DOHH2 (cell line): ENCODE results near the gene COL4A2.

Experiments used
- H3F3A ChIP-seq: fragments of 200-600 bp; sonication (generic), shearing (Covaris generic); 2 replicates; pipeline ENCODE4 v1.6.0; 2016; ENCODE audit warnings: antibody characterized with exemption, mild to moderate bottlenecking; ENCODE audit not compliant: control insufficient read depth, insufficient read depth
- H3K27ac ChIP-seq: fragments of 200-600 bp; sonication (generic); 2 replicates; pipeline ENCODE4 v1.5.1; 2014; ENCODE audit warnings: low read depth, mild to moderate bottlenecking, low read length, moderate library complexity
- H3K27me3 ChIP-seq: fragments of 200-600 bp; sonication (generic); 2 replicates; pipeline ENCODE4 v1.6.1; 2014; ENCODE audit warnings: mild to moderate bottlenecking, low read length, mixed read lengths; ENCODE audit not compliant: control insufficient read depth
- H3K36me3 ChIP-seq: fragments of 200-600 bp; sonication (generic); 2 replicates; pipeline ENCODE4 v1.6.1; 2014; ENCODE audit warnings: mild to moderate bottlenecking, low read length, moderate library complexity, mixed read lengths; ENCODE audit not compliant: control insufficient read depth
- H3K4me1 ChIP-seq: fragments of 200-600 bp; sonication (generic); 2 replicates; pipeline ENCODE4 v1.6.1; 2014; ENCODE audit warnings: mild to moderate bottlenecking, low read length, mixed read lengths; ENCODE audit not compliant: control insufficient read depth
- H3K4me2 ChIP-seq: fragments of 200-600 bp; sonication (generic); 2 replicates; pipeline ENCODE4 v1.6.0; 2014; ENCODE audit warnings: mild to moderate bottlenecking, low read length, moderate library complexity
- H3K4me3 ChIP-seq: fragments of 200-600 bp; sonication (generic); 2 replicates; pipeline ENCODE4 v1.5.1; 2014; ENCODE audit warnings: mild to moderate bottlenecking, low read length, mixed read lengths
- H3K79me2 ChIP-seq: fragments of 200-600 bp; sonication (generic); 2 replicates; pipeline ENCODE4 v1.6.1; 2014; ENCODE audit warnings: mild to moderate bottlenecking, low read length, mixed read lengths; ENCODE audit not compliant: control insufficient read depth
- H3K9me2 ChIP-seq: fragments of 200-600 bp; sonication (generic); replicated peaks from 2 replicates; pipeline ENCODE4 v1.6.1; 2014; ENCODE audit warnings: mild to moderate bottlenecking, low read length, mixed read lengths; ENCODE audit not compliant: control insufficient read depth
- H3K9me3 ChIP-seq: fragments of 200-600 bp; sonication (generic); 2 replicates; pipeline ENCODE4 v1.6.1; 2014; ENCODE audit warnings: antibody characterized with exemption, low read length, mixed read lengths; ENCODE audit not compliant: control insufficient read depth, insufficient read depth
- H4K20me1 ChIP-seq: fragments of 200-600 bp; sonication (generic); 2 replicates; pipeline ENCODE4 v1.6.0; 2014; ENCODE audit warnings: low read depth, mild to moderate bottlenecking, antibody characterized with exemption, low read length, moderate library complexity; ENCODE audit not compliant: control insufficient read depth, insufficient read depth
- CTCF ChIP-seq: fragments of 200-600 bp; sonication (generic); IDR thresholded peaks from one replicate; pipeline ENCODE4 v1.5.1; 2014; ENCODE audit warnings: antibody characterized with exemption, mild to moderate bottlenecking, low read depth, low read length; ENCODE audit not compliant: poor library complexity, severe bottlenecking
- EZH2phosphoT487 ChIP-seq: fragments of 200-600 bp; sonication (generic); IDR thresholded peaks from 2 replicates; pipeline ENCODE4 v1.6.1; 2017; ENCODE audit warnings: borderline replicate concordance, mild to moderate bottlenecking, antibody characterized with exemption, low read length, moderate library complexity, mixed read lengths

COL4A2 gene

GRCh38 chr13:110350049-110350448, 43.0 kb downstream of the COL4A2 start:
- H3F3A ChIP-seq, result no peaks in the 10 kb centered on the region
- TF ChIP-seq EZH2phosphoT487 (no peak), CTCF (no peak)
- no peak overlapping the region for H3K4me2 ChIP-seq
- no peaks in the 10 kb centered on the region for H3K27me3 ChIP-seq
- H3K9me2 ChIP-seq, result no peaks in the 10 kb centered on the region
- H3K4me3 ChIP-seq, result no peak overlapping the region
- H3K79me2 ChIP-seq, result no peaks in the 10 kb centered on the region
- H3K27ac ChIP-seq, result no peak overlapping the region
- no peaks in the 10 kb centered on the region for H3K4me1 ChIP-seq
- no peaks in the 10 kb centered on the region for H4K20me1 ChIP-seq
- no peaks in the 10 kb centered on the region for H3K36me3 ChIP-seq
- H3K9me3 ChIP-seq, result no peaks in the 10 kb centered on the region

GRCh38 chr13:110350509-110350908, 43.4 kb downstream of the COL4A2 start:
- no peaks in the 10 kb centered on the region for H3K79me2 ChIP-seq
- TF ChIP-seq EZH2phosphoT487, result no peak
- no peak for TF ChIP-seq CTCF
- no peak overlapping the region for H3K4me2 ChIP-seq
- H3K27me3 ChIP-seq, result no peaks in the 10 kb centered on the region
- H3K27ac ChIP-seq, result no peak overlapping the region
- no peaks in the 10 kb centered on the region for H3K9me2 ChIP-seq
- H3K4me1 ChIP-seq, result no peaks in the 10 kb centered on the region
- H4K20me1 ChIP-seq, result no peaks in the 10 kb centered on the region
- no peaks in the 10 kb centered on the region for H3F3A ChIP-seq
- no peak overlapping the region for H3K4me3 ChIP-seq
- no peaks in the 10 kb centered on the region for H3K9me3 ChIP-seq
- H3K36me3 ChIP-seq, result no peaks in the 10 kb centered on the region

- Histone ChIP-seq H3K27ac (no peak overlapping the region), H3K9me2 (no peaks in the 10 kb centered on the region), H3K4me3 (no peak overlapping the region), H4K20me1 (no peaks in the 10 kb centered on the region), H3K9me3 (no peaks in the 10 kb centered on the region), H3K4me1 (no peaks in the 10 kb centered on the region), H3K36me3 (no peaks in the 10 kb centered on the region), H3K79me2 (no peaks in the 10 kb centered on the region), H3K4me2 (no peak overlapping the region), H3K27me3 (no peaks in the 10 kb centered on the region), H3F3A (no peaks in the 10 kb centered on the region)
- no peak for TF ChIP-seq EZH2phosphoT487
- no peak for TF ChIP-seq CTCF
Measured at GRCh38 chr13:110351636-110352420, 44.7 kb downstream of the COL4A2 start.
